ENCODE results near the gene DLGAP1.

DNA sequence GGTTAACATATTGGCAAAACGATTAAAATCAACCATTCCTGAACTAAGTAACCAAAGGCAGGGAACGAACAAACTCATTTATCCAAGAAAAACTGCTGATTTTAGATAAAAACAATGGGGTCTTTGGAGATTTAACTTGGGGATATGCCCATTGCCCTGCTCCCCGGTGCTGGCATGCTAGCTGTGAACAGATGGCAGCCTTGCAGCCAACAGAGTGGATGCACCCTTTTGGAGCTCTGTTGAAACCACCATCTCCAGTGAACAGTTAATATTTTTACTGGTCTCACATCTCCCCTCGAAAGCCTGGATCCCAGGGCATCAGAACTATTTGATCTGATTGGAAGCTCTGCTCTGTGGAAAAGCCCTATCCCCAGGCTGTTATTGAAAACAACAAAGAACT is 702.0 kb downstream of the DLGAP1 start:
- TF ChIP-seq, protein P1, sequence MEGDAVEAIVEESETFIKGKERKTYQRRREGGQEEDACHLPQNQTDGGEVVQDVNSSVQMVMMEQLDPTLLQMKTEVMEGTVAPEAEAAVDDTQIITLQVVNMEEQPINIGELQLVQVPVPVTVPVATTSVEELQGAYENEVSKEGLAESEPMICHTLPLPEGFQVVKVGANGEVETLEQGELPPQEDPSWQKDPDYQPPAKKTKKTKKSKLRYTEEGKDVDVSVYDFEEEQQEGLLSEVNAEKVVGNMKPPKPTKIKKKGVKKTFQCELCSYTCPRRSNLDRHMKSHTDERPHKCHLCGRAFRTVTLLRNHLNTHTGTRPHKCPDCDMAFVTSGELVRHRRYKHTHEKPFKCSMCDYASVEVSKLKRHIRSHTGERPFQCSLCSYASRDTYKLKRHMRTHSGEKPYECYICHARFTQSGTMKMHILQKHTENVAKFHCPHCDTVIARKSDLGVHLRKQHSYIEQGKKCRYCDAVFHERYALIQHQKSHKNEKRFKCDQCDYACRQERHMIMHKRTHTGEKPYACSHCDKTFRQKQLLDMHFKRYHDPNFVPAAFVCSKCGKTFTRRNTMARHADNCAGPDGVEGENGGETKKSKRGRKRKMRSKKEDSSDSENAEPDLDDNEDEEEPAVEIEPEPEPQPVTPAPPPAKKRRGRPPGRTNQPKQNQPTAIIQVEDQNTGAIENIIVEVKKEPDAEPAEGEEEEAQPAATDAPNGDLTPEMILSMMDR (IDR thresholded peaks at IDR 0.05; ENCODE audit: low read length): no peak
- TF ChIP-seq EZH2 (IDR thresholded peaks at IDR 0.05; ENCODE audit: borderline replicate concordance, low read length): no peak

Measured in OCI-LY1 (cell line).